Cardiac atrium fibroblast (primary cell): ENCODE data around the gene TMEM203. TPM values are rescaled to one million over a fixed set of nuclear protein-coding genes. Genes with fewer than 3 reads are reported as not detected.

Experiments used
- total RNA-seq: library from RNA; depleted of rRNA; stranded (reverse); fragments of >200 nt; gene quantifications from 2 replicates; pipeline ENCODE4 v1.2.3, GENCODE V29; 2015

TMEM203 gene
- total RNA-seq, 1 donor from 2014 or later: 26.7 TPM

Other genes starting within 250 kb of the TMEM203 start
- gene PTGDS, start 228.1 kb downstream of the TMEM203 start, total RNA-seq: 4.5 and 15.2 TPM in 2 replicates
- not detected in 2 replicates for gene LCNL1, start 222.7 kb downstream of the TMEM203 start, total RNA-seq
- 17.7 and 29.2 TPM in 2 replicates for gene PAXX, start 213.2 kb downstream of the TMEM203 start, total RNA-seq
- gene CLIC3, start 209.1 kb downstream of the TMEM203 start, total RNA-seq: 4.7 and 16.8 TPM in 2 replicates
- 12.3 and 23.8 TPM in 2 replicates for gene ABCA2, start 177.4 kb downstream of the TMEM203 start, total RNA-seq
- gene FUT7, start 173.6 kb downstream of the TMEM203 start, total RNA-seq: not detected in 2 replicates
- 51.2 and 71.8 TPM in 2 replicates for gene NPDC1, start 159.5 kb downstream of the TMEM203 start, total RNA-seq
- gene ENTPD2, start 151.6 kb downstream of the TMEM203 start, total RNA-seq: not detected in 2 replicates
- gene SAPCD2, start 135.1 kb downstream of the TMEM203 start, total RNA-seq: 0.18 and 2.6 TPM in 2 replicates
- gene UAP1L1, start 128.1 kb downstream of the TMEM203 start, total RNA-seq: 8.5 and 10.7 TPM in 2 replicates
- gene MAN1B1, start 118.7 kb downstream of the TMEM203 start, total RNA-seq: 86.1 and 101 TPM in 2 replicates
- gene DPP7, start 90.9 kb downstream of the TMEM203 start, total RNA-seq: 136 and 138 TPM in 2 replicates
- gene GRIN1, start 66.5 kb downstream of the TMEM203 start, total RNA-seq: not detected in 2 replicates
- not detected in 2 replicates for gene LRRC26, start 35.6 kb downstream of the TMEM203 start, total RNA-seq
- not detected in 2 replicates for gene TMEM210, start 33.6 kb downstream of the TMEM203 start, total RNA-seq
- 13.5 and 20.3 TPM in 2 replicates for gene ANAPC2, start 17.1 kb downstream of the TMEM203 start, total RNA-seq
- 52.2 and 74.0 TPM in 2 replicates for gene SSNA1, start 17.0 kb downstream of the TMEM203 start, total RNA-seq
- 5.8 and 7.2 TPM in 2 replicates for gene TPRN, start 4.9 kb downstream of the TMEM203 start, total RNA-seq
- 8.3 and 9.4 TPM in 2 replicates for gene NDOR1, start 52 bp upstream of the TMEM203 start, total RNA-seq
- 0.16 TPM in 1 of 2 replicates, not detected in the other for gene RNF208, start 16.6 kb upstream of the TMEM203 start, total RNA-seq
- not detected in 2 replicates for gene CYSRT1, start 19.5 kb upstream of the TMEM203 start, total RNA-seq
- gene RNF224, start 21.9 kb upstream of the TMEM203 start, total RNA-seq: not detected in 2 replicates
- gene SLC34A3, start 25.3 kb upstream of the TMEM203 start, total RNA-seq: not detected in 2 replicates
- 223 and 269 TPM in 2 replicates for gene TUBB4B, start 35.6 kb upstream of the TMEM203 start, total RNA-seq
- gene STPG3, start 45.6 kb upstream of the TMEM203 start, total RNA-seq: not detected in 2 replicates
- 44.6 and 49.7 TPM in 2 replicates for gene NELFB, start 49.7 kb upstream of the TMEM203 start, total RNA-seq
- 13.0 and 15.6 TPM in 2 replicates for gene TOR4A, start 72.1 kb upstream of the TMEM203 start, total RNA-seq
- gene NRARP, start 96.6 kb upstream of the TMEM203 start, total RNA-seq: 0.18 and 1.9 TPM in 2 replicates
- 2.8 and 4.0 TPM in 2 replicates for gene EXD3, start 217.5 kb upstream of the TMEM203 start, total RNA-seq
- gene NOXA1, start 217.7 kb upstream of the TMEM203 start, total RNA-seq: 0.16 TPM in 1 of 2 replicates, not detected in the other
- not detected in 2 replicates for gene ENTPD8, start 235.7 kb upstream of the TMEM203 start, total RNA-seq